K562 (cell line): ENCODE data around the gene NUP85. TPM values are rescaled to one million over a fixed set of nuclear protein-coding genes. Genes with fewer than 3 reads are reported as not detected.
A peak's percentile ranks its signal among the peaks of the same experiment; 100 is the strongest.

ENCODE experiments used
- ATAC-seq: fragments of 200-7000 bp; cut with Tn5 transposase; 3 replicates; pipeline ENCODE4 v1.9.1; 2020; ENCODE audit warnings: moderate library complexity
- BruUV-seq: library from RNA; stranded (reverse); fragments of 400-500 nt; replicated peaks from 2 replicates; lab custom pipeline; 2021; lab: Mats Ljungman, UMichigan
- CTCF ChIA-PET: fragments of 300-600 bp; formaldehyde crosslinking; extraction: SDS; loops from one replicate; lab custom pipeline; 2021; ENCODE audit warnings: low intra/inter-chr PET ratio; lab: Yijun Ruan, JAX
- POLR2A ChIA-PET: fragments of 300-600, 350-650 bp; sonication (Branson Sonifier 250); formaldehyde crosslinking; extraction: SDS; loops from one replicate; lab custom pipeline; 2021; ENCODE audit warnings: antibody characterized with exemption, inconsistent platforms; lab: Yijun Ruan, JAX
- DNase-seq, 4 experiments: peaks; one replicate each; pipeline versions ENCODE4 v3.0.0 to v3.0.0-alpha.2; 2011 to 2018; ENCODE audit warnings: low spot score in 3 of 4, mixed read lengths in 3 of 4; ENCODE audit errors: extremely low read depth in 1 of 4
- FAIRE-seq: peaks from 2 replicates; lab custom pipeline; 2011; peaks lifted over from hg19 to GRCh38; lab: Jason Lieb, UNC
- H2AFZ ChIP-seq: 2 replicates; pipeline ENCODE4 v1.6.0; 2011; ENCODE audit warnings: low read depth, low read length, control low read depth, inconsistent platforms
- H3K27ac ChIP-seq: fragments of 200-600 bp; 3 replicates; pipeline ENCODE4 v1.8.0; 2011; ENCODE audit warnings: low read depth, mild to moderate bottlenecking, control low read depth, inconsistent platforms, low read length, moderate library complexity, mixed read lengths; ENCODE audit errors: extremely low read depth
- H3K27me3 ChIP-seq, 2 experiments: fragments of 300-600 bp in 1 of 2; 2 replicates in 1 of 2; 3 replicates in 1 of 2; pipeline versions ENCODE4 v1.6.0 to v1.8.0; 2011; ENCODE audit warnings: inconsistent platforms in 2 of 2, low read length in 2 of 2, mild to moderate bottlenecking in 1 of 2, mixed read lengths in 1 of 2, moderate library complexity in 1 of 2; ENCODE audit not compliant: control insufficient read depth in 2 of 2, insufficient read depth in 2 of 2
- H3K36me3 ChIP-seq: fragments of 300-600 bp; 3 replicates; pipeline ENCODE4 v1.8.0; 2011; ENCODE audit warnings: mild to moderate bottlenecking, low read length, inconsistent platforms; ENCODE audit not compliant: control insufficient read depth, insufficient read depth
- H3K4me1 ChIP-seq, 2 experiments: fragments of 200-600 bp in 1 of 2; replicated peaks in 1 of 2; 2 replicates in 1 of 2; 3 replicates in 1 of 2; pipeline versions ENCODE4 v1.5.1 to v1.8.0; 2011; ENCODE audit warnings: inconsistent platforms in 2 of 2, low read length in 2 of 2, mild to moderate bottlenecking in 1 of 2, mixed read lengths in 1 of 2, moderate library complexity in 1 of 2; ENCODE audit not compliant: control insufficient read depth in 2 of 2, insufficient read depth in 2 of 2
- H3K4me2 ChIP-seq: 2 replicates; pipeline ENCODE4 v1.6.1; 2011; ENCODE audit warnings: low read length, control low read depth, inconsistent platforms, mixed read lengths; ENCODE audit not compliant: insufficient read depth
- H3K4me3 ChIP-seq: fragments of 200-600 bp; sonication (generic), shearing (Covaris generic); 2 replicates; pipeline ENCODE4 v1.5.1; 2016; ENCODE audit warnings: control low read depth, inconsistent platforms
- H3K79me2 ChIP-seq: fragments of 200-600 bp; 3 replicates; pipeline ENCODE4 v1.8.0; 2011; ENCODE audit warnings: low read length, inconsistent platforms; ENCODE audit not compliant: control insufficient read depth, insufficient read depth
- H3K9ac ChIP-seq, 2 experiments: 2 replicates each; pipeline versions ENCODE4 v1.6.0 to v1.6.1; 2011; ENCODE audit warnings: low read depth in 2 of 2, low read length in 2 of 2, control low read depth in 1 of 2, inconsistent platforms in 1 of 2, mild to moderate bottlenecking in 1 of 2, mixed read lengths in 1 of 2; ENCODE audit not compliant: insufficient read depth in 1 of 2
- H3K9me1 ChIP-seq: one replicate; pipeline ENCODE4 v1.6.0; 2011; ENCODE audit warnings: inconsistent platforms, mild to moderate bottlenecking, low read length, moderate library complexity; ENCODE audit not compliant: control insufficient read depth, insufficient read depth
- H3K9me3 ChIP-seq: replicated peaks from 2 replicates; pipeline ENCODE4 v1.5.1; 2011; ENCODE audit warnings: low read depth, low read length, inconsistent platforms; ENCODE audit not compliant: control insufficient read depth, insufficient read depth
- H4K20me1 ChIP-seq: replicated peaks from 2 replicates; pipeline ENCODE4 v1.6.1; 2011; ENCODE audit warnings: low read length, inconsistent platforms, mixed read lengths; ENCODE audit not compliant: control insufficient read depth, insufficient read depth
- CAMTA2 ChIP-seq: fragments of 250-450 bp; sonication (Bioruptor Pico); conservative IDR thresholded peaks from 2 replicates; pipeline ENCODE4 v1.5.1; 2022
- CBX3 ChIP-seq, 2 experiments: IDR thresholded peaks; 1 replicate in 1 of 2; 2 replicates in 1 of 2; pipeline ENCODE4 v1.6.1; 2012; ENCODE audit warnings: inconsistent platforms in 2 of 2, low read length in 2 of 2, borderline replicate concordance in 1 of 2, control low read depth in 1 of 2
- DMBX1 ChIP-seq: fragments of 250-450 bp; sonication (Bioruptor Pico); IDR thresholded peaks from 2 replicates; pipeline ENCODE4 v1.8.0; 2022; ENCODE audit warnings: inconsistent platforms, mild to moderate bottlenecking, moderate library complexity, borderline replicate concordance
- IRF2 ChIP-seq: sonication (generic); formaldehyde crosslinking; IDR thresholded peaks from 2 replicates; pipeline ENCODE4 v1.8.1; 2022; ENCODE audit warnings: mild to moderate bottlenecking, missing genetic modification reagents
- POLR2B ChIP-seq: fragments of 450-650 bp; IDR thresholded peaks from 2 replicates; pipeline ENCODE4 v1.6.1; 2018; ENCODE audit warnings: low read depth; ENCODE audit not compliant: partially characterized antibody
- POLR2G ChIP-seq: fragments of 200-400 bp; formaldehyde crosslinking; IDR thresholded peaks from 2 replicates; pipeline ENCODE4 v1.6.1; 2017; ENCODE audit warnings: low read depth, mild to moderate bottlenecking, antibody characterized with exemption, low read length, moderate library complexity
- RUNX1 ChIP-seq: sonication (generic); IDR thresholded peaks from 2 replicates; pipeline ENCODE4 v1.6.1; 2016; ENCODE audit warnings: antibody characterized with exemption, low read depth
- SIX5 ChIP-seq, 2 experiments: IDR thresholded peaks; 2 replicates each; pipeline ENCODE4 v1.6.1; 2011; ENCODE audit warnings: low read length in 2 of 2, borderline replicate concordance in 1 of 2, low read depth in 1 of 2, mild to moderate bottlenecking in 1 of 2, moderate library complexity in 1 of 2; ENCODE audit not compliant: insufficient read depth in 1 of 2
- SMARCB1 ChIP-seq: IDR thresholded peaks from 2 replicates; pipeline ENCODE4 v1.6.1; 2011; ENCODE audit warnings: improper control_type of control experiment, low read depth; ENCODE audit not compliant: insufficient read length
- TCF7L2 ChIP-seq: fragments of 150-350 bp; IDR thresholded peaks from 2 replicates; pipeline ENCODE4 v1.6.1; 2016; ENCODE audit warnings: low read depth, mild to moderate bottlenecking, low read length, moderate library complexity
- ZNF316 ChIP-seq: fragments of 450-650 bp; IDR thresholded peaks from 2 replicates; pipeline ENCODE4 v1.6.1; 2016
- ZNF507 ChIP-seq: conservative IDR thresholded peaks from 2 replicates; pipeline ENCODE4 v1.6.1; 2017; ENCODE audit warnings: missing genetic modification characterization, missing compliant biosample characterization
- WGBS: fragments of 100-300 bp; shearing (Covaris generic); methylation state at CpG from one replicate; pipeline ENCODE4 v1.1.6; 2016; ENCODE audit warnings: low coverage, mixed read lengths; ENCODE audit not compliant: insufficient coverage; ENCODE audit errors: missing lambda C conversion rate; 5-methylcytosine and 5-hydroxymethylcytosine counted together
- in situ Hi-C: fragments of 300-500 bp; cut with MboI; formaldehyde crosslinking; loops from 4 replicates; pipeline ENCODE4 v1.15.0; 2018; ENCODE audit warnings: inconsistent platforms, mixed read lengths
- intact Hi-C: fragments of 100-400 bp; cut with micrococcal nuclease; formaldehyde crosslinking; loops from 2 replicates; pipeline ENCODE4 v1.14.2; 2022
- polyA plus RNA-seq, 8 experiments: library from polyadenylated mRNA; depleted of rRNA in 4 of 8; stranded (reverse) in 5 of 8; unstranded in 3 of 8; fragments of >200 nt; fragmentation: Nextera tagmentation in 2 of 8; fragmentation: Illumina TruSeq in 1 of 8; extraction: Ambion mirVana in 2 of 8; extraction: Trizol in 1 of 8; gene quantifications; 2 replicates each; pipeline versions ENCODE4 v1.2.1 to v1.2.3, GENCODE V29; 2011 to 2014; ENCODE audit warnings: inconsistent platforms in 1 of 8, missing spikeins in 1 of 8
- total RNA-seq, 7 experiments: library from RNA; depleted of rRNA in 6 of 7; stranded (reverse); fragments of >200 nt in 6 of 7; fragmentation: Illumina TruSeq in 2 of 7; extraction: Trizol in 2 of 7; gene quantifications; 2 replicates each; pipeline versions ENCODE4 v1.2.1 to v1.2.3, GENCODE V29; 2011 to 2021; ENCODE audit warnings: low replicate concordance in 1 of 7
- TF ChIP-seq, protein P1 (sequence below): fragments of 450-650 bp; formaldehyde crosslinking; IDR thresholded peaks from 2 replicates; pipeline ENCODE4 v1.4.0; 2022; ENCODE audit warnings: mild to moderate bottlenecking, moderate library complexity
- TF ChIP-seq, protein P2 (sequence below): fragments of 250-450 bp; sonication (Bioruptor Pico); IDR thresholded peaks from 2 replicates; pipeline ENCODE4 v1.5.0; 2020; ENCODE audit warnings: mild to moderate bottlenecking, borderline replicate concordance
- TF ChIP-seq, protein P3 (sequence below): fragments of 450-650 bp; formaldehyde crosslinking; IDR thresholded peaks from 2 replicates; pipeline ENCODE4 v1.4.0; 2020; ENCODE audit warnings: mild to moderate bottlenecking, moderate library complexity
- TF ChIP-seq, protein P4 (sequence below): fragments of 250-450 bp; sonication (Bioruptor Pico); IDR thresholded peaks from 2 replicates; pipeline ENCODE4 v1.5.0; 2022; ENCODE audit warnings: mild to moderate bottlenecking

Gene NUP85
- total and polyA plus RNA-seq, 9 of the 15 experiments (the other 6 are each of a cell fraction or from before 2014, with no cell fraction given): 50.2 to 177 (median 110) TPM

DNA sequence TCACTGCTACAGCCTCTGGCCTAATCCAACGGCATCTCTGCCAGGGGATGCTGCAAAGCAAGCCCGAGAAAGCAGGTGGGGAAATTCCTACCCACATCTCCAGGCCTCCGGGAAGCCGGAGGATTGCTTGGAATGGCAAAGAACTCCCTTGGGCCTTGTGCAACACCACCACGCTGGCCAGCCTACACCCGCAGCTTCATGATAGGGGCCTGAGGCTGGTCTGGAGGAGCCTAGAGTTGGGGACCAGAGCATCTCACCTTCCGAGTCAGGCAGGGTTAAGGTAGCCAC is 35.6 kb downstream of the NUP85 start:
- no peak overlapping the region for H3K4me2 ChIP-seq
- H3K9me1 ChIP-seq: no peaks in the 10 kb centered on the region
- H3K27ac ChIP-seq: peak overlapping the region; percentile 23; the same call in 2 of the 3 replicates
- H3K9me3 ChIP-seq: no peaks in the 10 kb centered on the region
- H2AFZ ChIP-seq: no peak overlapping the region
- no TSS peak for BruUV-seq
- intact Hi-C loops (loop anchor here (2.0 kb wide), 1 partner anchor 20 kb away; the partner anchor contains the start of genes GGA3 and MRPS7), in situ Hi-C loops (no loop called here)
- H3K9ac ChIP-seq: peak overlapping the region; percentile 16 to 38; a peak in 2 of 4 replicates
- no peaks in the 10 kb centered on the region for H3K79me2 ChIP-seq
- peaks cover 98% of the 10 kb centered on the region for H3K36me3 ChIP-seq
- H3K27me3 ChIP-seq: no peaks in the 10 kb centered on the region
- H3K4me1 ChIP-seq: peaks cover 19 to 42% of the 10 kb centered on the region in 2 experiments
- no peak for FAIRE-seq
- POLR2A ChIA-PET: interaction anchor here (0.7 to 3.1 kb wide), 18 partner anchors 11 to 513 kb away, joined by 3 to 38 read pairs (median 6); partner anchors contain the start of genes GGA3, MIF4GD, MRPS7 and NUP85
- CTCF ChIA-PET: interaction anchor here (1.0 to 3.1 kb wide), 4 partner anchors 20 to 507 kb away, joined by 3 to 20 read pairs (median 8); partner anchors contain the start of genes GGA3, MIF4GD and MRPS7
- no peak for DNase-seq
- H3K4me3 ChIP-seq: no peak overlapping the region
- ATAC-seq: no peak
- peaks cover 27% of the 10 kb centered on the region for H4K20me1 ChIP-seq
- WGBS: 93% methylated on average over 7 of the region's 7 CpGs
- no peak for TF ChIP-seq CAMTA2 (CRISPR knock-in tag)
- TF ChIP-seq, protein P1, sequence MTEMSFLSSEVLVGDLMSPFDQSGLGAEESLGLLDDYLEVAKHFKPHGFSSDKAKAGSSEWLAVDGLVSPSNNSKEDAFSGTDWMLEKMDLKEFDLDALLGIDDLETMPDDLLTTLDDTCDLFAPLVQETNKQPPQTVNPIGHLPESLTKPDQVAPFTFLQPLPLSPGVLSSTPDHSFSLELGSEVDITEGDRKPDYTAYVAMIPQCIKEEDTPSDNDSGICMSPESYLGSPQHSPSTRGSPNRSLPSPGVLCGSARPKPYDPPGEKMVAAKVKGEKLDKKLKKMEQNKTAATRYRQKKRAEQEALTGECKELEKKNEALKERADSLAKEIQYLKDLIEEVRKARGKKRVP: no peak
- no peak for TF ChIP-seq CBX3 (IDR thresholded peaks at IDR 0.05; ENCODE audit: borderline replicate concordance in 1 of 2, low read length in 2 of 2)
- no peak for TF ChIP-seq DMBX1
- no peak for TF ChIP-seq RUNX1
- no peak for TF ChIP-seq ZNF316
- TF ChIP-seq IRF2 (CRISPR knock-in tag): no peak
- no peak for TF ChIP-seq POLR2G
- TF ChIP-seq, protein P2, sequence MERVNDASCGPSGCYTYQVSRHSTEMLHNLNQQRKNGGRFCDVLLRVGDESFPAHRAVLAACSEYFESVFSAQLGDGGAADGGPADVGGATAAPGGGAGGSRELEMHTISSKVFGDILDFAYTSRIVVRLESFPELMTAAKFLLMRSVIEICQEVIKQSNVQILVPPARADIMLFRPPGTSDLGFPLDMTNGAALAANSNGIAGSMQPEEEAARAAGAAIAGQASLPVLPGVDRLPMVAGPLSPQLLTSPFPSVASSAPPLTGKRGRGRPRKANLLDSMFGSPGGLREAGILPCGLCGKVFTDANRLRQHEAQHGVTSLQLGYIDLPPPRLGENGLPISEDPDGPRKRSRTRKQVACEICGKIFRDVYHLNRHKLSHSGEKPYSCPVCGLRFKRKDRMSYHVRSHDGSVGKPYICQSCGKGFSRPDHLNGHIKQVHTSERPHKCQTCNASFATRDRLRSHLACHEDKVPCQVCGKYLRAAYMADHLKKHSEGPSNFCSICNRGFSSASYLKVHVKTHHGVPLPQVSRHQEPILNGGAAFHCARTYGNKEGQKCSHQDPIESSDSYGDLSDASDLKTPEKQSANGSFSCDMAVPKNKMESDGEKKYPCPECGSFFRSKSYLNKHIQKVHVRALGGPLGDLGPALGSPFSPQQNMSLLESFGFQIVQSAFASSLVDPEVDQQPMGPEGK (CRISPR knock-in tag): no peak
- TF ChIP-seq TCF7L2: no peak
- TF ChIP-seq SMARCB1: no peak
- TF ChIP-seq ZNF507: no peak
- TF ChIP-seq, protein P3, sequence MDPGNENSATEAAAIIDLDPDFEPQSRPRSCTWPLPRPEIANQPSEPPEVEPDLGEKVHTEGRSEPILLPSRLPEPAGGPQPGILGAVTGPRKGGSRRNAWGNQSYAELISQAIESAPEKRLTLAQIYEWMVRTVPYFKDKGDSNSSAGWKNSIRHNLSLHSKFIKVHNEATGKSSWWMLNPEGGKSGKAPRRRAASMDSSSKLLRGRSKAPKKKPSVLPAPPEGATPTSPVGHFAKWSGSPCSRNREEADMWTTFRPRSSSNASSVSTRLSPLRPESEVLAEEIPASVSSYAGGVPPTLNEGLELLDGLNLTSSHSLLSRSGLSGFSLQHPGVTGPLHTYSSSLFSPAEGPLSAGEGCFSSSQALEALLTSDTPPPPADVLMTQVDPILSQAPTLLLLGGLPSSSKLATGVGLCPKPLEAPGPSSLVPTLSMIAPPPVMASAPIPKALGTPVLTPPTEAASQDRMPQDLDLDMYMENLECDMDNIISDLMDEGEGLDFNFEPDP (CRISPR knock-in tag): no peak
- TF ChIP-seq, protein P4, sequence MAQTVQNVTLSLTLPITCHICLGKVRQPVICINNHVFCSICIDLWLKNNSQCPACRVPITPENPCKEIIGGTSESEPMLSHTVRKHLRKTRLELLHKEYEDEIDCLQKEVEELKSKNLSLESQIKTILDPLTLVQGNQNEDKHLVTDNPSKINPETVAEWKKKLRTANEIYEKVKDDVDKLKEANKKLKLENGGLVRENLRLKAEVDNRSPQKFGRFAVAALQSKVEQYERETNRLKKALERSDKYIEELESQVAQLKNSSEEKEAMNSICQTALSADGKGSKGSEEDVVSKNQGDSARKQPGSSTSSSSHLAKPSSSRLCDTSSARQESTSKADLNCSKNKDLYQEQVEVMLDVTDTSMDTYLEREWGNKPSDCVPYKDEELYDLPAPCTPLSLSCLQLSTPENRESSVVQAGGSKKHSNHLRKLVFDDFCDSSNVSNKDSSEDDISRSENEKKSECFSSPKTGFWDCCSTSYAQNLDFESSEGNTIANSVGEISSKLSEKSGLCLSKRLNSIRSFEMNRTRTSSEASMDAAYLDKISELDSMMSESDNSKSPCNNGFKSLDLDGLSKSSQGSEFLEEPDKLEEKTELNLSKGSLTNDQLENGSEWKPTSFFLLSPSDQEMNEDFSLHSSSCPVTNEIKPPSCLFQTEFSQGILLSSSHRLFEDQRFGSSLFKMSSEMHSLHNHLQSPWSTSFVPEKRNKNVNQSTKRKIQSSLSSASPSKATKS: no peak
- no peak for TF ChIP-seq SIX5 (IDR thresholded peaks at IDR 0.05; ENCODE audit: borderline replicate concordance in 1 of 2, insufficient read depth in 1 of 2, low read depth in 1 of 2, low read length in 2 of 2)
- TF ChIP-seq POLR2B: no peak
